ENCODE data around the gene BIK. TPM values are rescaled to one million over a fixed set of nuclear protein-coding genes. Genes with fewer than 3 reads are reported as not detected.
A peak's percentile ranks its signal among the peaks of the same experiment; 100 is the strongest.

BIK gene
- total and polyA plus RNA-seq, 8 donors, result 2.3 to 29.2 (median 16.6) TPM; not detected in 2

- 81 to 91% (median 90%) methylated on average over 22 to 23 of the region's 23 CpGs for WGBS, 5 donors
- no peak overlapping the region for H3K4me3 ChIP-seq
- no peak overlapping the region for H3K27ac ChIP-seq
- intact Hi-C loops (cut with DNase I; ENCODE audit: low total_unique reads), result no loop called here
- H3K36me3 ChIP-seq, result peaks cover 14 to 75% (median 60%) of the 10 kb centered on the region in 4 donors
- H3K4me1 ChIP-seq, result peaks cover 17 to 69% (median 45%) of the 10 kb centered on the region in 4 donors
- no peaks in the 10 kb centered on the region for H3K27me3 ChIP-seq
- no peaks in the 10 kb centered on the region for H3K9me3 ChIP-seq
- no peak for DNase-seq
- TF ChIP-seq EP300 (IDR thresholded peaks at IDR 0.05) (no peak), POLR2A (IDR thresholded peaks at IDR 0.05) (no peak), POLR2AphosphoS5 (IDR thresholded peaks at IDR 0.05) (no peak), CTCF (IDR thresholded peaks at IDR 0.05) (no peak)
Observed at GRCh38 chr22:43166132-43166930, 55.8 kb downstream of the BIK start.

- H3K9me3 ChIP-seq, result no peaks in the 10 kb centered on the region
- 49 to 74% (median 69%) methylated on average over 11 to 19 of the region's 19 CpGs for WGBS, 5 donors
- TF ChIP-seq EP300 (IDR thresholded peaks at IDR 0.05) (no peak), POLR2AphosphoS5 (IDR thresholded peaks at IDR 0.05) (no peak)
- intact Hi-C loops (cut with DNase I; ENCODE audit: low total_unique reads), result no loop called here
- no peaks in the 10 kb centered on the region for H3K27me3 ChIP-seq
- peak overlapping the region in 2 of 5 donors; percentile 3 to 32 for H3K27ac ChIP-seq
- peaks cover 17 to 76% (median 49%) of the 10 kb centered on the region in 4 donors for H3K4me1 ChIP-seq
- DNase-seq, result peak in 1 of 2 donors; percentile 47
- H3K4me3 ChIP-seq, result no peak overlapping the region
- H3K36me3 ChIP-seq, result peaks cover 22 to 75% (median 60%) of the 10 kb centered on the region in 4 donors
Observed at GRCh38 chr22:43167001-43167589, 56.5 kb downstream of the BIK start.

- no peak for DNase-seq
- Histone ChIP-seq H3K4me1 (peaks cover 6 to 63% (median 34%) of the 10 kb centered on the region in 4 donors), H3K9me3 (no peaks in the 10 kb centered on the region), H3K27me3 (no peaks in the 10 kb centered on the region), H3K4me3 (no peak overlapping the region), H3K27ac (peak overlapping the region in 3 of 5 donors; percentile 1 to 30 (median 3)), H3K36me3 (peaks cover 28 to 76% (median 64%) of the 10 kb centered on the region in 4 donors)
- WGBS, 5 donors, result 62 to 81% (median 74%) methylated on average over 25 of the region's 25 CpGs
- TF ChIP-seq EP300 (IDR thresholded peaks at IDR 0.05) (no peak), POLR2AphosphoS5 (IDR thresholded peaks at IDR 0.05) (no peak), CTCF (IDR thresholded peaks at IDR 0.05) (no peak), POLR2A (IDR thresholded peaks at IDR 0.05) (no peak)
- intact Hi-C loops (cut with DNase I; ENCODE audit: low total_unique reads), result no loop called here
Observed at GRCh38 chr22:43168471-43169309, 58.1 kb downstream of the BIK start.

- Histone ChIP-seq H3K9me3 (no peaks in the 10 kb centered on the region), H3K4me3 (no peak overlapping the region), H3K27me3 (no peaks in the 10 kb centered on the region), H3K36me3 (peaks cover 36 to 85% (median 72%) of the 10 kb centered on the region in 4 donors), H3K4me1 (peaks cover 0 to 54% (median 26%) of the 10 kb centered on the region in 4 donors), H3K27ac (peak overlapping the region in 1 of 5 donors; percentile 1)
- TF ChIP-seq EP300 (IDR thresholded peaks at IDR 0.05) (no peak), CTCF (IDR thresholded peaks at IDR 0.05) (no peak), POLR2A (IDR thresholded peaks at IDR 0.05) (no peak), POLR2AphosphoS5 (IDR thresholded peaks at IDR 0.05) (no peak)
- intact Hi-C loops (cut with DNase I; ENCODE audit: low total_unique reads), result no loop called here
- 77 to 86% (median 80%) methylated on average over 16 to 23 of the region's 23 CpGs for WGBS, 5 donors
- DNase-seq, result no peak
Observed at GRCh38 chr22:43169310-43170130, 59.0 kb downstream of the BIK start.

All from stomach (tissue), 9 donors.